Skeletal muscle tissue (tissue), 4 donors: ENCODE data around the gene TYK2. TPM values are rescaled to one million over a fixed set of nuclear protein-coding genes. Genes with fewer than 3 reads are reported as not detected.
"Not testable (repeated sequence)": the region's sequence is repeated elsewhere in the genome, so short reads cannot be mapped to it uniquely, and the experiment has no call there.

Source experiments
- H3K27ac ChIP-seq: one replicate; pipeline ENCODE4 v1.7.0; 2013; ENCODE audit warnings: mild to moderate bottlenecking, low read depth, low read length, inconsistent platforms
- H3K27me3 ChIP-seq, 3 donors: one replicate each; pipeline ENCODE4 v1.7.0; 2013; ENCODE audit warnings: low read length in 3 of 3; ENCODE audit not compliant: control insufficient read depth in 3 of 3, insufficient read depth in 3 of 3
- H3K36me3 ChIP-seq, 3 donors: one replicate each; pipeline ENCODE4 v1.7.0; 2013; ENCODE audit warnings: low read length in 3 of 3; ENCODE audit not compliant: control insufficient read depth in 3 of 3, insufficient read depth in 3 of 3
- H3K4me1 ChIP-seq, 3 donors: one replicate each; pipeline ENCODE4 v1.7.0; 2013; ENCODE audit warnings: low read length in 3 of 3, mild to moderate bottlenecking in 3 of 3; ENCODE audit not compliant: control insufficient read depth in 3 of 3, insufficient read depth in 3 of 3
- H3K4me3 ChIP-seq, 3 donors: one replicate each; pipeline ENCODE4 v1.7.0; 2013; ENCODE audit warnings: low read length in 3 of 3
- H3K9ac ChIP-seq, 3 donors: one replicate each; pipeline ENCODE4 v1.7.0; 2013; ENCODE audit warnings: low read length in 3 of 3, mild to moderate bottlenecking in 3 of 3, moderate library complexity in 2 of 3, low read depth in 1 of 3
- H3K9me3 ChIP-seq, 3 donors: one replicate each; pipeline ENCODE4 v1.7.0; 2013; ENCODE audit warnings: low read length in 3 of 3; ENCODE audit not compliant: control insufficient read depth in 3 of 3
- total RNA-seq: library from RNA; depleted of rRNA; stranded (reverse); fragments of >200 nt; gene quantifications from one replicate; pipeline ENCODE4 v1.2.3, GENCODE V29; 2014
- donor health status: Osteomylitis.

Gene TYK2
- total RNA-seq, 1 donor from 2014 or later: 38.1 TPM

DNA sequence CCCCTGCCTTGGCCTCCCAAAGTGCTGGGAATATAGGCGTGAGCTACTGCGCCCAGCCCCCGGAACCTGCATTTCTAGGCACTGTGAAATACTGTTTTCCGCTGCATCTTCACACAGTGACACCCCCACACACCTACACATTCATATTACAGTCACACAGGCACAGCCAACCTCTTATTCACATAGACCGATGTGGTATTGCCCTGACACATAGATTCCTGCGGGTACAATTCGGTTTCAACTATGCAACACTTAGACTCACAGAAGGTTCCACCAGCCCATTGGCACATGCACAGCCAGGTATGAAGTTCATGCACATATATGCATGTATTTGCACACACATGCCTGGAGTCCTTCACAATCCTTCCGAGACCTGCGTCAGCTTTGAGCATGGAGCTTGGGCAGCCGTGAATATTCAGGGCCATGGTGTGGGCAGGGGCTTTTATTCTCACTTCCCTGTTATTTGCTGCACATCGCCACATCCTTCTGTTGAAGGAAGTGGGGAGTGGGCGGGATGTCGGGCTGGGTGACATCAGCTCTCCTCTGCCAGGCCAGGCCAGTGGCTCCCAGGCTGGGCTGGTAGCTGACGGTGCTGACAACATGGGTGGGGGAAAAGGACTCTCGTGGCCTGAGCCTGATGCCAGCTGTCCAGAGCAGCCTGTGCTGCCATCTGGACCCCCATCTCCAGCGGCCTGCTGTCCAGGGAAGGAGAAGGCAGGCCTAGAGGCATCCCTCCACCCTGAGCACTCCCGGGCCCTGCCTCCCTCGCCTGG lies 28.3 kb upstream of the TYK2 start:
- Histone ChIP-seq H3K4me3 (no peak overlapping the region), H3K4me1 (peaks cover 7 to 15% (median 9%) of the 10 kb centered on the region in 3 donors), H3K9ac (no peak overlapping the region), H3K27me3 (peaks cover 23 to 26% (median 24%) of the 10 kb centered on the region in 3 donors), H3K27ac (no peak overlapping the region), H3K36me3 (no peaks in the 10 kb centered on the region), H3K9me3 (no peaks in the 10 kb centered on the region)

DNA sequence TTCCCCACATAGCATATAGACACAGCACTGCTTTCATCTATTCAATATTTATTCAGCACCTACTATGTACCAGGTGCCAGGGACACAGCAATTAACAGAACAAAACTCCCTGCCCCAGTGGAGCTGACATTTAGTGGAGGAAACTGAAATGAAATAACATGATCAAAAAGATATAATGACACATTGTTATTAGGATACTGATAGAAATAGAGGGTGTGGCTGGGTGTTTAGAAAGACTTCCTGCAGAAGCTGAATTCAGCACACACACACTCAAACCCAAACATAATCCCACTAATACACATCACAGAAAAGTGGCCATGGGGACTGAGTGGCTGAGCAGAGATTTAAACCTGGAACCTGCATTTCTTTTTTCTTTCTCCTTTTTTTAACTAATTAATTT lies 26.7 kb upstream of the TYK2 start:
- H3K27me3 ChIP-seq: peaks cover 23 to 26% (median 24%) of the 10 kb centered on the region in 3 donors
- H3K9ac ChIP-seq: no peak overlapping the region
- no peak overlapping the region for H3K27ac ChIP-seq
- no peaks in the 10 kb centered on the region for H3K9me3 ChIP-seq
- H3K36me3 ChIP-seq: no peaks in the 10 kb centered on the region
- H3K4me1 ChIP-seq: peaks cover 13 to 24% (median 18%) of the 10 kb centered on the region in 3 donors
- no peak overlapping the region for H3K4me3 ChIP-seq

DNA sequence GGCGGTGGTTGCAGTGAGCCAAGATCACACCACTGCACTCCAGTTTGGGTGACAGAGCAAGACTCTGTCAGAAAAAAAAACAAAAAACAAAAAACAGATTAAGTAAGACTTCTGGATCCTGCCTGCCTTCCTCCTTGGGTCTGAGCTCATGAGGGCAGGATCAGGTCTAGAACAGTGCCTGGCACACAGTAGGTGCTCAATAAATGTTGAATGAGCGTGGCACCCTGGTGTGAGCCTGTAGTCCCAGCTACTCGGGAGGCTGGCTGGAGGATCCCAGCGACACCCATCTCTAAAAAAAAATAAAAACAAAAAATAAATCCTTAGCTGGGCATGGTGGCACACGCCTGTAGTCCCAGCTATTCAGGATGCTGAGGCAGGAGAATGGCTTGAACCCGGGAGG lies 25.8 kb upstream of the TYK2 start:
- H3K9ac ChIP-seq: no peak overlapping the region
- H3K4me3 ChIP-seq: no peak overlapping the region
- peaks cover 23 to 26% (median 24%) of the 10 kb centered on the region in 3 donors for H3K27me3 ChIP-seq
- H3K4me1 ChIP-seq: peaks cover 22 to 33% (median 27%) of the 10 kb centered on the region in 3 donors
- no peak overlapping the region for H3K27ac ChIP-seq
- no peaks in the 10 kb centered on the region for H3K9me3 ChIP-seq
- H3K36me3 ChIP-seq: no peaks in the 10 kb centered on the region

DNA sequence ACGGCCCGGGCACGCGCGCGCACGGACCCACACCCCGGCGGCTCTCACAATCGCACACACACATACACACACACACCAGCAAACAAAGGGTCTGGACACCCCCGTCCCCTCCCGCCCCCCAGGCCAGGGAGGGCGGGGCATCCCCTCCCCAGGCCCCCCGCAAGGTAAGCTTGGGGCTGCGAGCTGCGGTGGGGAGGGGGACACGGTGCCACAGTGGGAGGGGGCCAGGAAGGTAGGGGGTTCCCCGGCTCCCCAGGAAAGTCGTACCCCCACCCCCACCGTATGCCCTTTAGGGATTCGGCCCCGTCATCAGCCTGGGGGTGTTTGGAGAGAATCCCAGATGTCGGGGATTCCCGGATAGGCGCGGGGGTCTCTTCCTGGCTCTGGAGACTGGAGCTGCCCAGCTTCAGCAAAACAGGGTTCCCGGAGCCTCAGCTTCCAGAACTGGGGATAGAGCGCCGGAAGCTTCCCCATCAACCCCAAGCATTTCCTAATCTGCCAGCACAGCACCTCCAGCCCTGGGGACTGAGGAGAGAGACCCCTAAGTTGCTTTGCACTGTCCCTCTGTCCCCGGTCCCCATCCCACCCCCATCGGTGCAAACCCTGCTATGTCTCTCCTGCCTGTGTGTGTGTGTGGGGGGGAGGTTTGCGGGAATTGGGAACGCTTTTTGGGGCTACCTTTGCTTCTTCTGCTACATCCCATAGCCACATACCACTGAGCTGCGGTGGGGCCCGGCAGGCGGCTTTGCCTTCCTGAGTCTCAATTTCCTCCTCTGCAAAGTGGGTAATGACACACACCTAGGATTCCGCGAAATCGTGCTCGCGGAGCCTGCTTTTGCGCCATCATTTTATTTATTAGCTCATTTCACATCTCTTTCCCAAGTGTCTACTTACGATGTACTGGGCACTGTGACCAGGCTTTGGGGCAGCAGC lies 24.8 kb upstream of the TYK2 start:
- Histone ChIP-seq H3K27ac (no peak overlapping the region), H3K9me3 (no peaks in the 10 kb centered on the region), H3K4me1 (peaks cover 33 to 43% (median 37%) of the 10 kb centered on the region in 3 donors), H3K4me3 (peak overlapping the region in 1 of 3 donors; percentile 88), H3K27me3 (peaks cover 23 to 26% (median 24%) of the 10 kb centered on the region in 3 donors), H3K36me3 (no peaks in the 10 kb centered on the region), H3K9ac (no peak overlapping the region)

DNA sequence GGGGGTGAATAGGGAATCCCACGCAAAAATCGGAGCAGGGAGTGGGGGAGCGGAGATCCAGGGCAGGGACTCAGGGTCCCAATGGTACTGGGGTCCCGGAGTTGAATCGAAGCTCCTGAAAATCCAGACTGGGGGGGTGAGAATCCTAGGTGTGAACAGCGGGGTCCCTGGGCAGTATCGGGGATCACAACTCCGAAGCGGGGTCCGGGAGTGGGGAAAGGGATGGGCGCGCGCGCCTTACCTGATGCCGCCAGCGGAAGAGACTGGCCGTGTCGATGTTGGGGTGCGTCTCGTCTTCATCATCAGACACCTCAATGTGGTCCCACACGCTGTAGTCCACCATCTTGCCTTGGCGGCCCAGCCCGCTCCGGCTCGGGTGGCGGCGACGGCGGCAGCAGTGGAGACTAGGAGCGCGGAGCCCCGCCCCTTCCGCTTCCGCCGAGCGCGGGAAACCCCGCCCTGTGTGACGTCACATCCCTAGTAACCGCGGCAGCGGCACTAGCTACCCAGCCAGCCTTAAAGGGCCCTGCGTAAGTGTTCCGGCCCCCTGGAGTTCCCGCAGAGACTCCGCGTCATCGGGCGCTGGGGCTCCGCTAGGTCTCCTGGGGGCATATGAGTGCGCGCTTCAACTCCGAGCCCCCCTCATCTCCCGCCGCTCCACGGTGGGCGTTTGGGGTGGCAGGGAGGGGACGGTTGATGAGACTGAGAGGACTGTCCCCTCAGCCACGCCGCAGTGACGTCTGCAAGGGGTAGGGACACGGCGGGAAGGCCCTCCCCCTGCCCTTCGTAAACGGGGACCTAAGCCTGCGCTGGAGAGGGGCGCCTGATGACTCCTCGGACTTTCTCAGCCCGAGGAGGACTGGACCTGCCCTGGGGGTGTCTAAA lies 23.0 kb upstream of the TYK2 start, which contains the start of gene CDC37:
TSS of gene CDC37 (minus strand) at position 406 of the 885 bp plus-strand sequence. CDS start at position 343, 63 bp downstream.
- Histone ChIP-seq H3K36me3 (peaks cover 0 to 4% (median 2%) of the 10 kb centered on the region in 3 donors), H3K9me3 (no peaks in the 10 kb centered on the region), H3K27ac (peak within 1 kb of the TSS; percentile 92), H3K4me3 (peak within 1 kb of the TSS; percentile 88 to 98 (median 98)), H3K4me1 (peaks cover 44 to 60% (median 50%) of the 10 kb centered on the region in 3 donors), H3K9ac (peak within 1 kb of the TSS; percentile 96 to 100 (median 97)), H3K27me3 (peaks cover 15 to 17% (median 15%) of the 10 kb centered on the region in 3 donors)

DNA sequence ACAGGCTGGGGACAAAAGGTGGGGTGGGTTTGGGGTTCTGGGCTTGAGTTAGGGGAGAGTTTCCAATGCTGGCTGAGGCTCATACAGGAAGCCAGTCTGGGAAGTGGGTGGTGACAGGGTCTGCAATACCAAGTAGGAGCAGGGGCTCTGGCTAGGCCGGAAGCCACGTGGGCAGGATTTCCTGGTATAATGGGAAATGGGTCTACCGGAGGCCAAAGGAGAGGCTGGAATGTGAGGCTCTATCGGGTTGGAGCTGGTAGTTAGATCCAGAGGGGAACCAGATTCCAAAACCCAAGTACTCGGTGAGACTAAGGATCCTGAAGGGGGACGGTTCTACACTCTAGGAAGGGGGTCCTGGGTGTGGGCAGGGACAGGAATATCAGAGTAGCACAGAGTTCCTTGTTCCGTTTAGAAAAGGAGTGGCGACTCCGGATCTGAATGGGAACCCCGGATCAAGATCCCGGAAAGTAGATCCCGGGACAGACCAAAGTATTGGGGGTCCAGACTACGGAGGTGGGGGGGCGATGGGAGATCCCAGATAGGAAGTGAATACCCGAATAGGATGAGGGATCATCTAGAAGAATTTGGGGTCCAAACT lies 22.2 kb upstream of the TYK2 start:
- peaks cover 52 to 69% (median 58%) of the 10 kb centered on the region in 3 donors for H3K4me1 ChIP-seq

DNA sequence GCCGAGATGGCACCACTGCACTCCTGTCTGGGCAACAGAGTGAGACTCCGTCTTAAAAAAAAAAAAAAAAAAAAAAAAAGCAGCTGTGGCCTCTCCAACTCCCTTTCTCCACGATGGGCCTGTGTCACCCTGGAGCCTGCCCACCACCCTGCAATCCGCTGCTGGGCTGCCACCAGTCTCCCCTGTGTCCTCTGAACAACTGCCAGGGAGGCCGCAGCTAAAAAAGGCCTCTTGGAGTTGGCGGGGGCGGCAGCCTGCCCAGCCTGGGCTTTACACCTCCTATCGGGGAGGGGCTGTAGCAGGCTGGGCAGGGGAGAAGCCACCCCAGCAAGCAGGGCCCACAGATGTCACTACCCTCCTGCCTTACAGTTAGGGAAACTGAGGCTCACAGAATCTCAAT lies 19.5 kb upstream of the TYK2 start:
- H3K4me3 ChIP-seq: peak overlapping the region in 2 of 3 donors; percentile 31 to 49
- H3K9me3 ChIP-seq: no peaks in the 10 kb centered on the region
- H3K9ac ChIP-seq: peak overlapping the region; percentile 34 to 97 (median 74)
- peak overlapping the region; percentile 92 for H3K27ac ChIP-seq
- H3K27me3 ChIP-seq: peaks cover 0 to 5% (median 3%) of the 10 kb centered on the region in 3 donors
- H3K4me1 ChIP-seq: peaks cover 53 to 70% (median 58%) of the 10 kb centered on the region in 3 donors
- peaks cover 6 to 18% (median 15%) of the 10 kb centered on the region in 3 donors for H3K36me3 ChIP-seq

More for the DNA sequence above, 22.2 kb upstream of the TYK2 start:
- peaks cover 14 to 15% (median 14%) of the 10 kb centered on the region in 3 donors for H3K27me3 ChIP-seq
- H3K36me3 ChIP-seq: peaks cover 0 to 8% (median 4%) of the 10 kb centered on the region in 3 donors
- H3K4me3 ChIP-seq: peak overlapping the region; percentile 88 to 98 (median 98)
- no peaks in the 10 kb centered on the region for H3K9me3 ChIP-seq
- H3K27ac ChIP-seq: peak overlapping the region; percentile 92
- peak overlapping the region; percentile 96 to 100 (median 97) for H3K9ac ChIP-seq

DNA sequence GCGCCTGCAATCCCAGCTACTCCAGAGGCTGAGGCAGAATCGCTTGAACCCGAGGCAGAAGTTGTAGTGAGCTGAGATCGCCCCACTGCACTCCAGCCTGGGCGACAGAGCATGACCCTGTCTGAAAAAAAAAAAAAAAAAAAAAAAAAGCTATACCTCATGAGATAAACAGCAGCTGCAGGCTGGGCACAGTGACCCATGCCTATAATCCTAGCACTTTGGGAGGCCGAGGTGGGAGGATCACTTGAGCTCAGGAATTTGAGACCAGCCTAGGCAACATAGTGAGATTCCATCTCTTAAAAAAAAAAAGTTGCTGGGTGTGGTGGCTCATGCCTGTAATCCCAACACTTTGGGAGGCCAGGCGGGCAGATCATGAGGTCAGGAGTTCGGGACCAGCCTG lies 19.0 kb upstream of the TYK2 start:
- peak overlapping the region; percentile 70 for H3K27ac ChIP-seq
- H3K4me3 ChIP-seq, H3K27me3 ChIP-seq, H3K9me3 ChIP-seq: not testable (repeated sequence)
- H3K4me1 ChIP-seq: peaks cover 50 to 66% (median 54%) of the 10 kb centered on the region in 3 donors
- H3K36me3 ChIP-seq: peaks cover 9 to 20% (median 18%) of the 10 kb centered on the region in 3 donors
- H3K9ac ChIP-seq: peak overlapping the region in 1 of 3 donors; percentile 45
